CD4-positive, alpha-beta T cell (primary cell): ENCODE results near the gene GTF3C2. TPM values are rescaled to one million over a fixed set of nuclear protein-coding genes. Genes with fewer than 3 reads are reported as not detected.

Source experiments
- ATAC-seq: fragments of 200-7000 bp; cut with Tn5 transposase; one replicate; pipeline ENCODE4 v1.10.0; 2022; ENCODE audit warnings: mild to moderate bottlenecking; ENCODE audit not compliant: poor library complexity
- CTCF ChIA-PET: fragments of 350-600 bp; sonication (Branson Sonifier 250); formaldehyde crosslinking; loops from one replicate; lab custom pipeline; 2021; ENCODE audit warnings: antibody characterized with exemption, inconsistent platforms; lab: Charles Lee
- POLR2A ChIA-PET: fragments of 350-600 bp; sonication (Branson Sonifier 250); formaldehyde crosslinking; loops from one replicate; lab custom pipeline; 2021; ENCODE audit warnings: antibody characterized with exemption, inconsistent platforms; lab: Charles Lee
- DNase-seq, 14 experiments: peaks; one replicate each; pipeline ENCODE4 v3.0.0-alpha.2; 2013 to 2020; ENCODE audit warnings: mixed read lengths in 2 of 14
- H3K27ac ChIP-seq, 2 donors: one replicate each; pipeline versions ENCODE4 v1.5.1 to v1.7.0; 2013; ENCODE audit warnings: low read length in 2 of 2, low read depth in 1 of 2, mild to moderate bottlenecking in 1 of 2
- H3K27me3 ChIP-seq, 2 experiments: 1 replicate in 1 of 2; 2 replicates in 1 of 2; pipeline versions ENCODE4 v1.6.1 to v1.7.0; 2013; ENCODE audit warnings: low read length in 2 of 2, control low read depth in 1 of 2, mild to moderate bottlenecking in 1 of 2, moderate library complexity in 1 of 2; ENCODE audit not compliant: insufficient read depth in 2 of 2, control insufficient read depth in 1 of 2
- H3K36me3 ChIP-seq: one replicate; pipeline ENCODE4 v1.6.1; 2013; ENCODE audit warnings: low read length, control low read depth; ENCODE audit not compliant: insufficient read depth
- H3K4me1 ChIP-seq: one replicate; pipeline ENCODE4 v1.6.1; 2013; ENCODE audit warnings: low read length, control low read depth; ENCODE audit not compliant: insufficient read depth
- H3K4me3 ChIP-seq: one replicate; pipeline ENCODE4 v1.5.1; 2013; ENCODE audit warnings: mild to moderate bottlenecking, low read length, moderate library complexity
- H3K9me3 ChIP-seq, 2 experiments: 1 replicate in 1 of 2; 2 replicates in 1 of 2; pipeline versions ENCODE4 v1.6.1 to v1.7.0; 2013; ENCODE audit warnings: low read length in 2 of 2, mild to moderate bottlenecking in 2 of 2, control low read depth in 1 of 2, moderate library complexity in 1 of 2; ENCODE audit not compliant: control insufficient read depth in 1 of 2, insufficient read depth in 1 of 2
- H3K27ac Mint-ChIP-seq: one replicate; pipeline ENCODE4 v1.8.0; 2020; ENCODE audit warnings: mixed read lengths
- H3K27me3 Mint-ChIP-seq: one replicate; pipeline ENCODE4 v1.8.0; 2021; ENCODE audit warnings: mixed read lengths
- H3K36me3 Mint-ChIP-seq: one replicate; pipeline ENCODE4 v1.8.0; 2021; ENCODE audit warnings: low read depth, mixed read lengths
- H3K4me1 Mint-ChIP-seq: one replicate; pipeline ENCODE4 v1.8.0; 2021; ENCODE audit warnings: low read depth, mixed read lengths
- H3K4me3 Mint-ChIP-seq: one replicate; pipeline ENCODE4 v1.8.0; 2020; ENCODE audit warnings: mild to moderate bottlenecking, mixed read lengths
- H3K9me3 Mint-ChIP-seq: one replicate; pipeline ENCODE4 v1.8.0; 2020; ENCODE audit warnings: mixed read lengths
- CTCF ChIP-seq: fragments of 200-600 bp; IDR thresholded peaks from one replicate; pipeline ENCODE4 v1.8.0; 2022; ENCODE audit warnings: antibody characterized with exemption, mild to moderate bottlenecking
- intact Hi-C, 2 experiments: fragments of 100-400 bp; cut with DNase I in 1 of 2; cut with micrococcal nuclease in 1 of 2; formaldehyde crosslinking; loops; one replicate each; pipeline versions ENCODE4 v1.15.1 to v1.9.0; 2023 to 2025; cut with DNase I, micrococcal nuclease
- total RNA-seq, 174 experiments: library from RNA in 2 of 174; stranded (reverse) in 2 of 174; gene quantifications; one replicate each; pipeline ENCODE4 v1.2.3 and lab custom pipeline; 2021 to 2026

GTF3C2 gene
- total RNA-seq, 2 experiments from 2014 or later: 54.6 to 56.8 TPM

- peaks cover 43% of the 10 kb centered on the region for H3K27me3 Mint-ChIP-seq
- intact Hi-C loops: loop anchor here (1.0 to 10.0 kb wide), 7 partner anchors 16 to 436 kb away; partner anchors contain the start of gene DPYSL5 (in 1 of the 2)
- CTCF ChIA-PET: interaction anchor here (1.6 to 2.8 kb wide), 7 partner anchors 11 to 403 kb away, joined by 3 to 23 read pairs (median 5); partner anchors contain the start of gene SLC30A3
- H3K4me3 Mint-ChIP-seq: no peak overlapping the region
- H3K27ac Mint-ChIP-seq: no peak overlapping the region
- ATAC-seq (no peak), DNase-seq (no peak)
- H3K9me3 Mint-ChIP-seq: no peaks in the 10 kb centered on the region
- no peak for TF ChIP-seq CTCF
- Histone ChIP-seq H3K27ac (no peak overlapping the region), H3K9me3 (no peaks in the 10 kb centered on the region), H3K27me3 (peaks cover 4 to 6% of the 10 kb centered on the region in 2 experiments), H3K36me3 (no peaks in the 10 kb centered on the region), H3K4me3 (no peak overlapping the region), H3K4me1 (no peaks in the 10 kb centered on the region)
- no peaks in the 10 kb centered on the region for H3K36me3 Mint-ChIP-seq
- POLR2A ChIA-PET: no interaction called here
- no peaks in the 10 kb centered on the region for H3K4me1 Mint-ChIP-seq
These were observed 75.7 kb downstream of the GTF3C2 start for GRCh38 chr2:27280826-27281225.

GRCh38 chr2:27278010-27278409 is 78.6 kb downstream of the GTF3C2 start:
- intact Hi-C loops: no loop called here
- TF ChIP-seq CTCF: no peak
- ATAC-seq (no peak), DNase-seq (no peak)
- no peaks in the 10 kb centered on the region for H3K9me3 Mint-ChIP-seq
- ChIA-PET CTCF (interaction anchor here (1.3 kb wide), 1 partner anchor 108 kb away, joined by 3 read pairs; no protein-coding TSS in a partner anchor), POLR2A (no interaction called here)
- H3K4me1 ChIP-seq: no peaks in the 10 kb centered on the region
- H3K4me3 Mint-ChIP-seq: no peak overlapping the region
- H3K36me3 ChIP-seq: no peaks in the 10 kb centered on the region
- no peak overlapping the region for H3K27ac ChIP-seq
- H3K27me3 ChIP-seq: peaks cover 4 to 9% of the 10 kb centered on the region in 2 experiments
- no peaks in the 10 kb centered on the region for H3K4me1 Mint-ChIP-seq
- no peak overlapping the region for H3K27ac Mint-ChIP-seq
- no peak overlapping the region for H3K4me3 ChIP-seq
- no peaks in the 10 kb centered on the region for H3K9me3 ChIP-seq
- H3K36me3 Mint-ChIP-seq: no peaks in the 10 kb centered on the region
- peaks cover 47% of the 10 kb centered on the region for H3K27me3 Mint-ChIP-seq

Other genes with a start within 250 kb of the GTF3C2 start
- gene CGREF1, start 237.6 kb downstream of the GTF3C2 start, total RNA-seq: not detected
- gene ABHD1, start 232.9 kb downstream of the GTF3C2 start, total RNA-seq: 1 to 10 TPM; 1.0 to 1.3 TPM
- gene PREB, start 222.1 kb downstream of the GTF3C2 start, total RNA-seq: 10 to 100 TPM; 12.3 to 12.6 TPM
- gene PRR30, start 217.4 kb downstream of the GTF3C2 start, total RNA-seq: not detected
- gene TCF23, start 207.8 kb downstream of the GTF3C2 start, total RNA-seq: not detected
- gene ATRAID, start 144.7 kb downstream of the GTF3C2 start, total RNA-seq: 10 to 100 TPM; 79.1 to 82.5 TPM
- 100 to 1,000 TPM; 196 to 207 TPM for gene SLC5A6, start 144.5 kb downstream of the GTF3C2 start, total RNA-seq
- gene CAD, start 139.4 kb downstream of the GTF3C2 start, total RNA-seq: 10 to 100 TPM; 20.0 to 20.3 TPM
- gene SLC30A3, start 93.7 kb downstream of the GTF3C2 start, total RNA-seq: not detected
- not detected for gene DNAJC5G, start 81.3 kb downstream of the GTF3C2 start, total RNA-seq
- gene TRIM54, start 74.3 kb downstream of the GTF3C2 start, total RNA-seq: not detected
- 1 to 10 TPM; 1.8 to 2.3 TPM for gene UCN, start 48.3 kb downstream of the GTF3C2 start, total RNA-seq
- gene MPV17, start 33.7 kb downstream of the GTF3C2 start, total RNA-seq: 10 to 100 TPM; 29.3 to 31.0 TPM
- gene EIF2B4, start 13.6 kb upstream of the GTF3C2 start, total RNA-seq: 10 to 100 TPM; 33.2 to 34.0 TPM
- 10 to 100 TPM; 66.3 to 67.9 TPM for gene SNX17, start 13.9 kb upstream of the GTF3C2 start, total RNA-seq
- gene ZNF513, start 24.0 kb upstream of the GTF3C2 start, total RNA-seq: 10 to 100 TPM; 22.8 to 22.9 TPM
- gene PPM1G, start 52.8 kb upstream of the GTF3C2 start, total RNA-seq: 10 to 100 TPM; 30.4 to 31.2 TPM
- gene NRBP1, start 71.9 kb upstream of the GTF3C2 start, total RNA-seq: 100 to 1,000 TPM; 169 to 181 TPM
- gene KRTCAP3, start 85.6 kb upstream of the GTF3C2 start, total RNA-seq: 10 to 100 TPM; 11.5 to 12.8 TPM
- 10 to 100 TPM; 13.3 to 14.4 TPM for gene IFT172, start 133.0 kb upstream of the GTF3C2 start, total RNA-seq
- not detected for gene FNDC4, start 138.4 kb upstream of the GTF3C2 start, total RNA-seq
- gene GCKR, start 140.1 kb upstream of the GTF3C2 start, total RNA-seq: not detected
- gene ZNF512, start 226.3 kb upstream of the GTF3C2 start, total RNA-seq: 10 to 100 TPM; 13.6 to 14.1 TPM